ENCODE data around the gene COL15A1. TPM values are rescaled to one million over a fixed set of nuclear protein-coding genes. Genes with fewer than 3 reads are reported as not detected.
A peak's percentile ranks its signal among the peaks of the same experiment; 100 is the strongest.
"Not testable (repeated sequence)": the region's sequence is repeated elsewhere in the genome, so short reads cannot be mapped to it uniquely, and the experiment has no call there.

COL15A1 gene
- 0.05 and 0.12 TPM in 2 replicates for total RNA-seq

GRCh38 chr9:98943682-98944056 lies at the start of gene COL15A1:
COL15A1 (plus strand) TSS chr9:98943907; CDS start chr9:98944062, 155 bp downstream.
- intact Hi-C loops (cut with micrococcal nuclease), result no loop called here
- Mint-ChIP-seq H3K9me3 (no peaks in the 10 kb centered on the region), H3K4me1 (peaks cover 6% of the 10 kb centered on the region), H3K27me3 (peaks cover 75% of the 10 kb centered on the region), H3K4me3 (peak within 1 kb of the TSS; percentile 62), H3K36me3 (ENCODE audit: low read depth) (no peaks in the 10 kb centered on the region), H3K27ac (no peak within 1 kb of the TSS)
- no peak for DNase-seq

GRCh38 chr9:98894171-98894570 lies 49.5 kb upstream of the COL15A1 start:
- no peaks in the 10 kb centered on the region for H3K4me1 Mint-ChIP-seq
- no peak overlapping the region for H3K4me3 Mint-ChIP-seq
- intact Hi-C loops (cut with micrococcal nuclease), result no loop called here
- no peaks in the 10 kb centered on the region for H3K36me3 Mint-ChIP-seq (ENCODE audit: low read depth)
- peaks cover 18% of the 10 kb centered on the region for H3K27me3 Mint-ChIP-seq
- peaks cover 3% of the 10 kb centered on the region for H3K9me3 Mint-ChIP-seq
- no peak for DNase-seq
- no peak overlapping the region for H3K27ac Mint-ChIP-seq

GRCh38 chr9:98894761-98895160 lies 48.9 kb upstream of the COL15A1 start:
- Mint-ChIP-seq H3K27me3 (peaks cover 21% of the 10 kb centered on the region), H3K4me1 (peaks cover 2% of the 10 kb centered on the region), H3K27ac (no peak overlapping the region), H3K36me3 (ENCODE audit: low read depth) (no peaks in the 10 kb centered on the region), H3K9me3 (peaks cover 3% of the 10 kb centered on the region), H3K4me3 (no peak overlapping the region)
- intact Hi-C loops (cut with micrococcal nuclease), result no loop called here
- DNase-seq, result no peak

GRCh38 chr9:98896632-98897031 lies 47.1 kb upstream of the COL15A1 start:
- intact Hi-C loops (cut with micrococcal nuclease), result no loop called here
- Mint-ChIP-seq H3K4me3 (no peak overlapping the region), H3K9me3 (peaks cover 3% of the 10 kb centered on the region), H3K27ac (no peak overlapping the region), H3K36me3 (ENCODE audit: low read depth) (no peaks in the 10 kb centered on the region), H3K4me1 (peaks cover 2% of the 10 kb centered on the region), H3K27me3 (peaks cover 21% of the 10 kb centered on the region)
- no peak for DNase-seq

GRCh38 chr9:98897745-98898144 lies 46.0 kb upstream of the COL15A1 start:
- peaks cover 3% of the 10 kb centered on the region for H3K9me3 Mint-ChIP-seq
- intact Hi-C loops (cut with micrococcal nuclease), result no loop called here
- no peak overlapping the region for H3K27ac Mint-ChIP-seq
- H3K4me3 Mint-ChIP-seq, result no peak overlapping the region
- H3K27me3 Mint-ChIP-seq, result peaks cover 19% of the 10 kb centered on the region
- peaks cover 2% of the 10 kb centered on the region for H3K4me1 Mint-ChIP-seq
- no peak for DNase-seq
- H3K36me3 Mint-ChIP-seq (ENCODE audit: low read depth), result no peaks in the 10 kb centered on the region

- no peak for DNase-seq
- Mint-ChIP-seq H3K27ac (no peak overlapping the region), H3K4me1 (peaks cover 2% of the 10 kb centered on the region), H3K9me3 (peaks cover 3% of the 10 kb centered on the region), H3K36me3 (ENCODE audit: low read depth) (no peaks in the 10 kb centered on the region), H3K4me3 (no peak overlapping the region), H3K27me3 (peaks cover 14% of the 10 kb centered on the region)
- intact Hi-C loops (cut with micrococcal nuclease), result no loop called here
Observed at GRCh38 chr9:98899408-98900056, 44.2 kb upstream of the COL15A1 start.

GRCh38 chr9:98900244-98900643 lies 43.5 kb upstream of the COL15A1 start:
- H3K36me3 Mint-ChIP-seq (ENCODE audit: low read depth), result no peaks in the 10 kb centered on the region
- peaks cover 2% of the 10 kb centered on the region for H3K4me1 Mint-ChIP-seq
- peaks cover 3% of the 10 kb centered on the region for H3K9me3 Mint-ChIP-seq
- intact Hi-C loops (cut with micrococcal nuclease), result no loop called here
- no peak overlapping the region for H3K27ac Mint-ChIP-seq
- DNase-seq, result no peak
- H3K27me3 Mint-ChIP-seq, result peaks cover 13% of the 10 kb centered on the region
- no peak overlapping the region for H3K4me3 Mint-ChIP-seq

- Mint-ChIP-seq H3K27ac (no peak overlapping the region), H3K27me3 (peaks cover 13% of the 10 kb centered on the region), H3K36me3 (ENCODE audit: low read depth) (no peaks in the 10 kb centered on the region), H3K4me3 (no peak overlapping the region), H3K4me1 (peaks cover 2% of the 10 kb centered on the region), H3K9me3 (peaks cover 3% of the 10 kb centered on the region)
- no peak for DNase-seq
- intact Hi-C loops (cut with micrococcal nuclease), result no loop called here
Observed at GRCh38 chr9:98900725-98901124, 43.0 kb upstream of the COL15A1 start.

GRCh38 chr9:98901843-98902242 lies 41.9 kb upstream of the COL15A1 start:
- H3K9me3 Mint-ChIP-seq; H3K4me1 Mint-ChIP-seq; H3K27ac Mint-ChIP-seq; intact Hi-C loops (cut with micrococcal nuclease); DNase-seq; H3K36me3 Mint-ChIP-seq (ENCODE audit: low read depth); H3K4me3 Mint-ChIP-seq: not testable (repeated sequence)
- peaks cover 13% of the 10 kb centered on the region for H3K27me3 Mint-ChIP-seq

GRCh38 chr9:98902516-98902915 lies 41.2 kb upstream of the COL15A1 start:
- H3K4me1 Mint-ChIP-seq, result peaks cover 2% of the 10 kb centered on the region
- intact Hi-C loops (cut with micrococcal nuclease), result no loop called here
- H3K9me3 Mint-ChIP-seq, result no peaks in the 10 kb centered on the region
- H3K4me3 Mint-ChIP-seq, result no peak overlapping the region
- no peak for DNase-seq
- H3K27me3 Mint-ChIP-seq, result peaks cover 10% of the 10 kb centered on the region
- no peak overlapping the region for H3K27ac Mint-ChIP-seq
- H3K36me3 Mint-ChIP-seq (ENCODE audit: low read depth), result no peaks in the 10 kb centered on the region

GRCh38 chr9:98902925-98903324 lies 40.8 kb upstream of the COL15A1 start:
- no peak overlapping the region for H3K27ac Mint-ChIP-seq

GRCh38 chr9:98903961-98904411 lies 39.7 kb upstream of the COL15A1 start:
- no peaks in the 10 kb centered on the region for H3K36me3 Mint-ChIP-seq (ENCODE audit: low read depth)
- peaks cover 3% of the 10 kb centered on the region for H3K27me3 Mint-ChIP-seq
- H3K4me1 Mint-ChIP-seq, result peaks cover 2% of the 10 kb centered on the region
- no peak for DNase-seq
- no peak overlapping the region for H3K4me3 Mint-ChIP-seq
- H3K27ac Mint-ChIP-seq, result no peak overlapping the region
- no peaks in the 10 kb centered on the region for H3K9me3 Mint-ChIP-seq
- intact Hi-C loops (cut with micrococcal nuclease), result no loop called here

More at GRCh38 chr9:98902925-98903324, 40.8 kb upstream of the COL15A1 start:
- intact Hi-C loops (cut with micrococcal nuclease), result no loop called here
- no peaks in the 10 kb centered on the region for H3K9me3 Mint-ChIP-seq
- no peaks in the 10 kb centered on the region for H3K36me3 Mint-ChIP-seq (ENCODE audit: low read depth)
- H3K27me3 Mint-ChIP-seq, result peaks cover 10% of the 10 kb centered on the region
- no peak overlapping the region for H3K4me3 Mint-ChIP-seq
- no peak for DNase-seq
- H3K4me1 Mint-ChIP-seq, result peaks cover 2% of the 10 kb centered on the region

- Mint-ChIP-seq H3K27ac (no peak overlapping the region), H3K9me3 (no peaks in the 10 kb centered on the region), H3K27me3 (no peaks in the 10 kb centered on the region), H3K36me3 (ENCODE audit: low read depth) (no peaks in the 10 kb centered on the region), H3K4me3 (no peak overlapping the region), H3K4me1 (no peaks in the 10 kb centered on the region)
- DNase-seq, result no peak
- intact Hi-C loops (cut with micrococcal nuclease), result no loop called here
Observed at GRCh38 chr9:98905015-98905414, 38.7 kb upstream of the COL15A1 start.

- no peaks in the 10 kb centered on the region for H3K4me1 Mint-ChIP-seq
- no peaks in the 10 kb centered on the region for H3K36me3 Mint-ChIP-seq (ENCODE audit: low read depth)
- H3K4me3 Mint-ChIP-seq, result no peak overlapping the region
- H3K9me3 Mint-ChIP-seq, result no peaks in the 10 kb centered on the region
- no peaks in the 10 kb centered on the region for H3K27me3 Mint-ChIP-seq
- intact Hi-C loops (cut with micrococcal nuclease), result no loop called here
- no peak for DNase-seq
- no peak overlapping the region for H3K27ac Mint-ChIP-seq
Observed at GRCh38 chr9:98906273-98907040, 37.2 kb upstream of the COL15A1 start.

Data from activated CD4-positive, alpha-beta T cell treated with anti-CD3 and anti-CD28 coated beads, Interleukin-2, amount 10 ng/mL, durations not matched to agents 24 days and 14 days (primary cell).